Parathyroid adenoma (tissue), 2 donors: ENCODE data around the gene GPR162.

Source experiments
- H2AFZ ChIP-seq: fragments of 300-600 bp; sonication (generic); one replicate; pipeline ENCODE4 v1.7.0; 2017; ENCODE audit warnings: antibody characterized with exemption, mild to moderate bottlenecking
- H3K27ac ChIP-seq: fragments of 300-600 bp; sonication (generic); one replicate; pipeline ENCODE4 v1.7.0; 2017
- H3K27me3 ChIP-seq: fragments of 300-600 bp; sonication (generic); one replicate; pipeline ENCODE4 v1.7.0; 2017; ENCODE audit warnings: low read length; ENCODE audit not compliant: control insufficient read depth, insufficient read depth
- H3K36me3 ChIP-seq: fragments of 300-600 bp; sonication (generic); one replicate; pipeline ENCODE4 v1.7.0; 2017; ENCODE audit warnings: low read length; ENCODE audit not compliant: control insufficient read depth, insufficient read depth
- H3K4me1 ChIP-seq: fragments of 300-600 bp; sonication (generic); one replicate; pipeline ENCODE4 v1.7.0; 2017; ENCODE audit warnings: control low read depth
- H3K4me2 ChIP-seq: fragments of 300-600 bp; sonication (generic); one replicate; pipeline ENCODE4 v1.7.0; 2017; ENCODE audit warnings: low read length
- H3K4me3 ChIP-seq: fragments of 300-600 bp; sonication (generic); one replicate; pipeline ENCODE4 v1.7.0; 2017; ENCODE audit warnings: low read depth, low read length
- H3K79me2 ChIP-seq: fragments of 300-600 bp; sonication (generic); one replicate; pipeline ENCODE4 v1.7.0; 2017; ENCODE audit warnings: control low read depth
- H3K9ac ChIP-seq: fragments of 300-600 bp; sonication (generic); one replicate; pipeline ENCODE4 v1.7.0; 2017; ENCODE audit warnings: mild to moderate bottlenecking
- H3K9me3 ChIP-seq: fragments of 300-600 bp; sonication (generic); one replicate; pipeline ENCODE4 v1.7.0; 2017; ENCODE audit warnings: low read length; ENCODE audit not compliant: control insufficient read depth
- TF ChIP-seq, protein P1 (sequence below): fragments of 300-600 bp; sonication (generic); IDR thresholded peaks from one replicate; pipeline ENCODE4 v1.7.0; 2017; ENCODE audit warnings: antibody characterized with exemption, mild to moderate bottlenecking
- donor health status: primary hyperparathyroidism.

The GPR162 gene

DNA sequence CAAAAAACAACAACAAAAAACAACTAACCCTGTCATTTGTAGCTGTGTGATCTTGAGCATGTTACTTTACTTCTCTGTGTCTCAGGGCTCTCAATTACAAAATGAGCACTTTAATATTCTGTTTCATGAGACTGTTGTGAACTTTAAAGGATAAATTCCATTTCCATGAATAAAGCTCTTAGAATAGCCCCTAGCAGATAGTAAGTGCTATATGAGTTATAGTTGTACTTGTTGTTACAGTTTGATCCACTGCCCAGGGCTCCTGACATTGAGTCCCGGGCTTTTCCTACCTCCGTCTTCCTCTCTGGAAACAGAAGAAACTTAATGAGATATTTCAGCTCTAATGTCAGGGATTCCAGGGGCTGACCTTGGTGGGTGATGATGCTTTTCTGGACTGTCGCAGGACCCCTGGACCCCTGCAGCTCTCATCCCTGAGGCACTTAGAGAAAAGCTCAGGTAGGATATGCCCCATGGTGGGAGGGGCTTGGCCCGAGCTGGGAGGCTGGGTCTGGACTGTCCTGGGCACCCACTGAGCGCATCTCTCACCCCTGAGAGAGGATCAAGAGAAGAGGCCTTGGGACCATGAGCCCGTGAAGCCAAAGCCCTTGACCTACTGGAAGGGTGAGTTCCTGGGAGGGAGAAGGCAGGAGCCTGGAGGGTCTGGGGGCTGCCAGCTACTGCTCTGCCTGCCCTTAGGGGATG lies 11.7 kb downstream of the GPR162 start:
- no peak overlapping the region for H3K4me3 ChIP-seq
- H3K27ac ChIP-seq = no peak overlapping the region
- peaks cover 3% of the 10 kb centered on the region for H3K4me1 ChIP-seq
- TF ChIP-seq, protein P1, sequence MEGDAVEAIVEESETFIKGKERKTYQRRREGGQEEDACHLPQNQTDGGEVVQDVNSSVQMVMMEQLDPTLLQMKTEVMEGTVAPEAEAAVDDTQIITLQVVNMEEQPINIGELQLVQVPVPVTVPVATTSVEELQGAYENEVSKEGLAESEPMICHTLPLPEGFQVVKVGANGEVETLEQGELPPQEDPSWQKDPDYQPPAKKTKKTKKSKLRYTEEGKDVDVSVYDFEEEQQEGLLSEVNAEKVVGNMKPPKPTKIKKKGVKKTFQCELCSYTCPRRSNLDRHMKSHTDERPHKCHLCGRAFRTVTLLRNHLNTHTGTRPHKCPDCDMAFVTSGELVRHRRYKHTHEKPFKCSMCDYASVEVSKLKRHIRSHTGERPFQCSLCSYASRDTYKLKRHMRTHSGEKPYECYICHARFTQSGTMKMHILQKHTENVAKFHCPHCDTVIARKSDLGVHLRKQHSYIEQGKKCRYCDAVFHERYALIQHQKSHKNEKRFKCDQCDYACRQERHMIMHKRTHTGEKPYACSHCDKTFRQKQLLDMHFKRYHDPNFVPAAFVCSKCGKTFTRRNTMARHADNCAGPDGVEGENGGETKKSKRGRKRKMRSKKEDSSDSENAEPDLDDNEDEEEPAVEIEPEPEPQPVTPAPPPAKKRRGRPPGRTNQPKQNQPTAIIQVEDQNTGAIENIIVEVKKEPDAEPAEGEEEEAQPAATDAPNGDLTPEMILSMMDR = no peak
- H3K9ac ChIP-seq = no peak overlapping the region
- no peaks in the 10 kb centered on the region for H3K79me2 ChIP-seq
- H3K9me3 ChIP-seq = no peaks in the 10 kb centered on the region
- no peak overlapping the region for H2AFZ ChIP-seq
- H3K27me3 ChIP-seq = no peaks in the 10 kb centered on the region
- H3K4me2 ChIP-seq = no peak overlapping the region
- no peaks in the 10 kb centered on the region for H3K36me3 ChIP-seq

DNA sequence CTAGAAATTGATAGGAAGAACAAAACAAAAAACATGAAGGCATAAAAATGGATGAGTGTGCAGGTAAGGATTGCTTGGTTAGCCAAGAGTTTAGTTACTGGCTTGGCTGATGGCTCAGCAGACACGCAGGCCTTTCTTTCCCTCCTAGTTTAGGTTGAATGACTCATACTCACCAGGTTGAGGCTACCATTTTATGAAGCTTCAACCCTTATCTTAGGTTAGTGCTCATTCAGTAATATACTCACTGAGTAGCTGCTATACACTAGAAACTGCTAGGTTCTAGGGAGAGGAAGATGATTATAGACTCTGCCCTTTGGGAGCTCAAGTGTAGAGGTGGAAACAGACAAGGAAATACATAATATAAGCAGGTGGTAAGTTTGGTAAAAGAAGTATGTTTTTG lies 12.6 kb downstream of the GPR162 start:
- H3K4me3 ChIP-seq = no peak overlapping the region

DNA sequence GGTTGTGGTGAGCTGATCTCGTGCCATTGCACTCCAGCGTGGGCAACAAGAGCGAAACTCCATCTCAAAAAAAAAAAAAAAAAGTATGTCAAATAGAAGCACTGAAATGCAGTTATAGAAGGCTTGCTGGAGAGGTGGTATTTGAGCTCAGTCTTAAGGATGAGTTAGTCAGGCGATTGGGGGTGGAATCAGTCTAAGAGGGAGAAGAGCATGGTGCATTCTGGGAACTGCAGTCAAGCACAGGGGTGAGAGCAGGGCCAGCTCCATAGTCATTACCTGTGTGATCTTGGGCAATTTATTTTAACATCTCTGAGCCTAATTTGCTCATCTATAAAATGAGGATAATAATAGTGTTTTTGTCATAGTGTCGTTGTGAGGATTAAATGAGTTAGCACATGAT lies 13.3 kb downstream of the GPR162 start:
- no peak overlapping the region for H2AFZ ChIP-seq
- peaks cover under 1% of the 10 kb centered on the region for H3K4me1 ChIP-seq
- no peaks in the 10 kb centered on the region for H3K79me2 ChIP-seq
- no peaks in the 10 kb centered on the region for H3K36me3 ChIP-seq
- no peak overlapping the region for H3K4me3 ChIP-seq
- H3K27ac ChIP-seq = no peak overlapping the region
- H3K9me3 ChIP-seq = no peaks in the 10 kb centered on the region
- no peak overlapping the region for H3K9ac ChIP-seq
- no peak overlapping the region for H3K4me2 ChIP-seq
- TF ChIP-seq, protein P1 = no peak
- no peaks in the 10 kb centered on the region for H3K27me3 ChIP-seq

More for the DNA sequence above, 12.6 kb downstream of the GPR162 start:
- H3K4me1 ChIP-seq = peaks cover 3% of the 10 kb centered on the region
- TF ChIP-seq, protein P1 = no peak
- no peak overlapping the region for H3K9ac ChIP-seq
- no peak overlapping the region for H3K27ac ChIP-seq
- H3K4me2 ChIP-seq = no peak overlapping the region
- no peaks in the 10 kb centered on the region for H3K9me3 ChIP-seq
- H3K27me3 ChIP-seq = no peaks in the 10 kb centered on the region
- no peaks in the 10 kb centered on the region for H3K79me2 ChIP-seq
- H3K36me3 ChIP-seq = no peaks in the 10 kb centered on the region
- H2AFZ ChIP-seq = no peak overlapping the region

DNA sequence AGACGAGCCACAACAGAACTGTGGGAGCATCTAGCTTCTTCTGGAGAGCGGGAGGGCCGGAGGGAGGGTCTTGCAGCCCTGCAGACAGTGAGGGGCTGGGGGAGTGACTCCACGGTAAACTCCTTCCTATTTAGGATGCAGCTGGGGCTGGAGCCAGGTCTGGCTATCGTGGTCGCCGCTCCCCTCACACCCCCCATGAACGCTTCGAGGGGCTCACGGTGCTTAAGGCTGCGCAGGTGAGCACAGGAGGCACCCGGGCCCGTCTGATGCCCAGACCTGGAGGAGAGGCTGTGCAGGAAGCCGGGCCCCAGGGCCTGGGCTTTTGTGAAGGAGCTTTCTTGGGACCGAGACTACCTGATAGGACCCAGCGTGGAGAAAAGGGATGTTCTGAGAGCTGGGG lies 15.2 kb downstream of the GPR162 start:
- H2AFZ ChIP-seq = no peak overlapping the region
- no peak overlapping the region for H3K4me3 ChIP-seq
- H3K27ac ChIP-seq = no peak overlapping the region
- H3K4me1 ChIP-seq = no peaks in the 10 kb centered on the region
- TF ChIP-seq, protein P1 = no peak
- no peaks in the 10 kb centered on the region for H3K9me3 ChIP-seq
- no peak overlapping the region for H3K4me2 ChIP-seq
- no peaks in the 10 kb centered on the region for H3K79me2 ChIP-seq
- H3K27me3 ChIP-seq = no peaks in the 10 kb centered on the region
- H3K9ac ChIP-seq = no peak overlapping the region
- H3K36me3 ChIP-seq = no peaks in the 10 kb centered on the region
